ENCODE results near the gene PDGFB. TPM values are rescaled to one million over a fixed set of nuclear protein-coding genes. Genes with fewer than 3 reads are reported as not detected.
A peak's percentile ranks its signal among the peaks of the same experiment; 100 is the strongest.

Gene PDGFB
- total and polyA plus RNA-seq, 9 of the 15 experiments (the other 6 are each of a cell fraction or from before 2014, with no cell fraction given): 0.07 to 4.0 (median 0.48) TPM; not detected in 1

- TF ChIP-seq TAF1 (IDR thresholded peaks at IDR 0.05; ENCODE audit: control insufficient read depth, extremely low read depth, insufficient read depth, low read length, severe bottlenecking) (no peak), USF1 (CRISPR knock-in tag; IDR thresholded peaks at IDR 0.05) (no peak), ZEB2 (IDR thresholded peaks at IDR 0.05) (no peak)
Observed at GRCh38 chr22:39267974-39268373, 23.2 kb upstream of the PDGFB start (continued).

GRCh38 chr22:39266398-39267030 is 21.7 kb upstream of the PDGFB start:
- peak overlapping the region; percentile 69 for H2AFZ ChIP-seq (ENCODE audit: low read depth, low read length)
- H3K9me1 ChIP-seq (ENCODE audit: control insufficient read depth, insufficient read depth, low read length): no peaks in the 10 kb centered on the region
- no peaks in the 10 kb centered on the region for H4K20me1 ChIP-seq (replicated peaks; ENCODE audit: control insufficient read depth, insufficient read depth, low read length)
- no TSS peak for BruUV-seq (replicated peaks)
- H3K4me1 ChIP-seq (replicated peaks in 1 of 2; ENCODE audit: control insufficient read depth in 2 of 2, insufficient read depth in 2 of 2, low read length in 2 of 2): peaks cover 12 to 14% of the 10 kb centered on the region in 2 experiments; a peak in 4 of 5 replicates
- intact Hi-C loops (cut with micrococcal nuclease): no loop called here
- ChIA-PET CTCF (ENCODE audit: low intra/inter-chr PET ratio) (interaction anchor here (0.8 kb wide), 1 partner anchor 25 kb away, joined by 3 read pairs; no protein-coding TSS in a partner anchor), POLR2A (interaction anchor here (0.6 kb wide), 1 partner anchor 51 kb away, joined by 3 read pairs; no protein-coding TSS in a partner anchor)
- peaks cover 3% of the 10 kb centered on the region; the same call in 1 of the 2 replicates for H3K9me3 ChIP-seq (replicated peaks; ENCODE audit: control insufficient read depth, insufficient read depth, low read depth, low read length)
- H3K27me3 ChIP-seq (ENCODE audit: control insufficient read depth in 2 of 2, insufficient read depth in 2 of 2, low read length in 2 of 2): no peaks in the 10 kb centered on the region
- peak in 1 of 4 experiments; percentile 39 for DNase-seq (ENCODE audit: extremely low read depth in 1 of 4, low spot score in 3 of 4)
- no peaks in the 10 kb centered on the region for H3K79me2 ChIP-seq (ENCODE audit: control insufficient read depth, insufficient read depth, low read length)
- 44% methylated on average over 11 of the region's 12 CpGs for WGBS (ENCODE audit: insufficient coverage, low coverage, missing lambda C conversion rate)
- FAIRE-seq: peak; percentile 40
- H3K27ac ChIP-seq (ENCODE audit: extremely low read depth, low read depth, low read length): 0 out of 3 replicates have a peak overlapping the region, but pooled peaks have one; percentile 1
- no peaks in the 10 kb centered on the region for H3K36me3 ChIP-seq (ENCODE audit: control insufficient read depth, insufficient read depth, low read length)
- no peak overlapping the region for H3K4me3 ChIP-seq
- H3K4me2 ChIP-seq (ENCODE audit: insufficient read depth, low read length): no peak overlapping the region
- H3K9ac ChIP-seq (ENCODE audit: insufficient read depth in 1 of 2, low read depth in 2 of 2, low read length in 2 of 2): no peak overlapping the region
- in situ Hi-C loops (cut with MboI): no loop called here
- 0 out of 3 replicates have a peak, but pooled peaks have one; percentile 34 for ATAC-seq
- TF ChIP-seq SREBF2 (CRISPR knock-in tag; IDR thresholded peaks at IDR 0.05): no peak
- TF ChIP-seq HMG20A (CRISPR knock-in tag; conservative IDR thresholded peaks at IDR 0.05): no peak
- TF ChIP-seq EGR1 (conservative IDR thresholded peaks at IDR 0.05): peak; percentile 35; the same call in 1 of the 2 replicates
- TF ChIP-seq POU5F1 (IDR thresholded peaks at IDR 0.05; ENCODE audit: borderline replicate concordance, low read depth, low read length, partially characterized antibody): no peak
- TF ChIP-seq ZSCAN29 (IDR thresholded peaks at IDR 0.05): no peak
- TF ChIP-seq SETDB1 (IDR thresholded peaks at IDR 0.05; ENCODE audit: low read length): no peak
- no peak for TF ChIP-seq CHD1 (IDR thresholded peaks at IDR 0.05; ENCODE audit: low read length)
- TF ChIP-seq GATAD2A (IDR thresholded peaks at IDR 0.05): no peak
- TF ChIP-seq BCOR (IDR thresholded peaks at IDR 0.05): peak; percentile 12; the same call in 1 of the 2 replicates
- no peak for TF ChIP-seq ZNF77 (CRISPR knock-in tag; IDR thresholded peaks at IDR 0.05)
- TF ChIP-seq ZFP36 (IDR thresholded peaks at IDR 0.05; ENCODE audit: low read depth, low read length, partially characterized antibody): peak; percentile 62
- TF ChIP-seq ZNF592 (IDR thresholded peaks at IDR 0.05): peak; percentile 31; the same call in 1 of the 2 replicates

All from K562 (cell line).